ENCODE data around the gene C9orf40.

Gene C9orf40

DNA sequence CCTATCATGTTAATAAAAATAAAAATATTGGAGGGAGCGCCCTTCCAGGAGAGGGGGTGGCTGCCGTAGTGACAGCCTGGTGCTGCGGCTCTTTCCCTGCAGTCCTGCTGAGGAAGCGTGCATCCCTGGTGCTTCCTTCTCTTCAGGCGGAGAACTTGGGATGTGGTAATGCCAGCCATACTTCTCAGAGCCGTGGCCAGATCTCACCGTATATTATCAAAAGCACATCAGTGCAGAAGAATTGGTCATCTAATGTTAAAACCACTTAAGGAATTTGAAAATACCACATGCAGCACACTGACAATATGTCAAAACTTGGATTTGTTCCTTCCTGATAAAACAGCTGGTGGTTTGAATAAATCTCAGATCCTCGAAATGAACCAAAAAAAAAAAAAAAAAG, 17.7 kb downstream of the C9orf40 start:
- DNase-seq: no peak

GRCh38 chr9:74921737-74922136, 31.0 kb downstream of the C9orf40 start:
- DNase-seq: no peak

DNA sequence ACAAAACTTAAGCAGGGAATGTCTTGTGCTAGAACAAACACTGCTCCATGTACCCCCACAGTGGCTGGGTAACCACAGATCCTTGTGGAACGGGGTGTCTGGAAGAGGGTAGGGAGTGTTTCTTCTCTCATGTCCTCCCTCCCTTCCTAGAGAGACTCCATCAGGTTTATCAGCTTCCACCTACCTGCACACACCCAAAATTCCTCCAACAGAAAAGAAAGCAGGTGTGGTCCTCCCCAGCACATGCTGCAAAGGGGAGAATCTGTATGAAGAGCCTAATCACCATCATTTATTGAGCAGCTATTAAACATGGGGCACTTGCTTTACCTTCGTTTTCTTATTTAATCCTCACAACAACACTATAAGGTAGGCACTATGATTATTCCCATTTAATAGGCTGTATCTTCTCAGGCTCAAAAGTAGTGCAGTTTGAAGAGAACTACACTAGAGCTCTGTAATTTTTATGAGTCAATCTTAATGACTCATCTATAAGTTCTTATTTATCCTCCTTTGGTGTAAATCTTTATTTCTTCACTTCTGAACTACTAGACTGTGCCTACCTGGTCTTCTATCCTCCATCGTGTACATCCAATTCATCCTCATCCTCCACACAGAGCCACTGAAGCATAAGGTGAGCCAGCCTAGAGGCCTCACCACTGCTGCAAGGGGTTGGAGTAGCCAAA, 31.6 kb downstream of the C9orf40 start:
- no peak for DNase-seq

GRCh38 chr9:74910036-74910435, 42.7 kb downstream of the C9orf40 start:
- DNase-seq: no peak

DNA sequence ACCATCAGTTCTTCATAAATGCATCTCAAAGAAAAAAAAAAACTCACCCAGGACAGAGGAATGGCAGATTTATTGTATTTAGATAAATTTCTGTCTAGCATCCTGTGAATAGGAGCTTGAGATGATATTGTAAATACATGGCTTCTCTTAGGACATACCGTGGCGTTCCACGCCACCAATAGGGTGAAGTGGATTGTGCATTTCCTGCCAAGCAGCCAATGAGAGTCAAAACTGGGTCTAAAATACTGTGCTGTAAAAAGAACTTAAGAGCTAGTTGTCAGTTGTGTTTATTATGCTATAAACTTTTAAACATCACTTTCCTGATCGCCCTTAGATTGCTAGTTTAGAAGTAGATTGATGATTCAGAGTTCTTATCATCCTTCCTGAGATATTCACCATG, 44.0 kb downstream of the C9orf40 start:
- no peak for DNase-seq

DNA sequence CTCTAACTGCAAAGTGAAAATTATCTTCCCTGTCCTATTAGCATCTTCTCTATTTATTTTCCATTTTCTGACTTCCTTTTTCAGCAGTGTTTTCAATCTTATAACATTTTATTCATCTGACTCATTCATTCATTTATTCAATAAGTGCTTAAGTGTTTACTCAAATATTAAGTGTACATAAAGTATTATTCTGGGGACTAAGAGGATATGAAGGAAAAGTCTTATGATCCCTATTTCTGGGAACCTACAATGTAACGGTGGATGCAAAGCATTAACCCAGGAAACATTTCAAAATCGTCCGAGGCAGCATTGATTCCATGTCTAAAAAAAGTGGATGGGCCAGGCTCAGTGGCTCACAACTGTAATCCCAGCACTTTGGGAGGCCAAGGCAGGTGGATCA, 45.6 kb downstream of the C9orf40 start:
- DNase-seq: no peak

- no peak for DNase-seq
These were observed 51.7 kb downstream of the C9orf40 start for GRCh38 chr9:74901001-74901400.
